A673 (cell line): Measurements from ENCODE around the gene CNNM2.

Experiments used
- CTCF ChIP-seq: fragments of 300-800, 200-600 bp; sonication (generic); conservative IDR thresholded peaks from 2 replicates; pipeline ENCODE4 v1.5.1; 2017; ENCODE audit warnings: low read depth, mild to moderate bottlenecking, antibody characterized with exemption, low read length, moderate library complexity, mixed read lengths
- EZH2 ChIP-seq: fragments of 200-600 bp; sonication (generic); IDR thresholded peaks from 2 replicates; pipeline ENCODE4 v1.6.1; 2017; ENCODE audit warnings: borderline replicate concordance, low read depth, mild to moderate bottlenecking, mixed read lengths, antibody characterized with exemption, low read length; ENCODE audit not compliant: poor library complexity, severe bottlenecking

GRCh38 chr10:102949916-102950315 is 31.8 kb downstream of the CNNM2 start:
- TF ChIP-seq CTCF (no peak), EZH2 (no peak)
